Endothelial cell of umbilical vein (primary cell): ENCODE results near the gene SIRT4. TPM values are rescaled to one million over a fixed set of nuclear protein-coding genes. Genes with fewer than 3 reads are reported as not detected.
A peak's percentile ranks its signal among the peaks of the same experiment; 100 is the strongest.

Source experiments
- BruUV-seq: library from RNA; stranded (reverse); fragments of 400-500 nt; replicated peaks from 2 replicates; lab custom pipeline; 2021; lab: Mats Ljungman, UMichigan
- CTCF ChIA-PET: fragments of 300-600, 350-600 bp; sonication (Branson Sonifier 250); formaldehyde crosslinking; loops from one replicate; lab custom pipeline; 2021; ENCODE audit warnings: antibody characterized with exemption, inconsistent platforms; lab: Charles Lee
- POLR2A ChIA-PET: fragments of 300-600, 350-600 bp; sonication (Branson Sonifier 250); formaldehyde crosslinking; loops from one replicate; lab custom pipeline; 2021; ENCODE audit warnings: antibody characterized with exemption, inconsistent platforms; lab: Charles Lee
- DNase-seq: peaks from one replicate; pipeline ENCODE4 v3.0.0-alpha.2; 2011; ENCODE audit warnings: low read depth, low spot score
- FAIRE-seq: peaks from 2 replicates; lab custom pipeline; 2011; peaks lifted over from hg19 to GRCh38; lab: Jason Lieb, UNC
- H2AFZ ChIP-seq: 2 replicates; pipeline ENCODE4 v1.6.0; 2012; ENCODE audit warnings: low read depth, low read length, control low read depth, inconsistent platforms
- H3K27ac ChIP-seq: 2 replicates; pipeline ENCODE4 v1.5.1; 2011; ENCODE audit warnings: low read depth, mild to moderate bottlenecking, control low read depth, low read length, moderate library complexity; ENCODE audit not compliant: insufficient read depth
- H3K27me3 ChIP-seq, 2 experiments: 2 replicates each; pipeline versions ENCODE4 v1.6.0 to v1.6.1; 2011; ENCODE audit warnings: low read length in 2 of 2, mixed read lengths in 1 of 2; ENCODE audit not compliant: control insufficient read depth in 2 of 2, insufficient read depth in 2 of 2
- H3K36me3 ChIP-seq, 2 experiments: 2 replicates in 1 of 2; 3 replicates in 1 of 2; pipeline ENCODE4 v1.5.1; 2011; ENCODE audit warnings: low read length in 2 of 2, mild to moderate bottlenecking in 1 of 2, moderate library complexity in 1 of 2; ENCODE audit not compliant: control insufficient read depth in 2 of 2, insufficient read depth in 2 of 2; ENCODE audit errors: extremely low read depth in 1 of 2
- H3K4me1 ChIP-seq: 3 replicates; pipeline ENCODE4 v1.5.1; 2011; ENCODE audit warnings: mild to moderate bottlenecking, low read length; ENCODE audit not compliant: control insufficient read depth, insufficient read depth; ENCODE audit errors: extremely low read depth
- H3K4me2 ChIP-seq: 2 replicates; pipeline ENCODE4 v1.6.1; 2011; ENCODE audit warnings: low read length, control low read depth, mixed read lengths; ENCODE audit not compliant: insufficient read depth
- H3K4me3 ChIP-seq, 3 experiments: fragments of 200-600 bp in 1 of 3; sonication (generic), shearing (Covaris generic) in 1 of 3; replicated peaks in 1 of 3; 2 replicates each; pipeline ENCODE4 v1.5.1; 2011 to 2016; ENCODE audit warnings: control low read depth in 3 of 3, low read length in 3 of 3, mild to moderate bottlenecking in 2 of 3, inconsistent platforms in 1 of 3, low read depth in 1 of 3, moderate library complexity in 1 of 3; ENCODE audit not compliant: insufficient read depth in 1 of 3
- H3K79me2 ChIP-seq: 2 replicates; pipeline ENCODE4 v1.6.0; 2012; ENCODE audit warnings: low read length, inconsistent platforms; ENCODE audit not compliant: control insufficient read depth, insufficient read depth
- H3K9ac ChIP-seq: replicated peaks from 2 replicates; pipeline ENCODE3; 2011; ENCODE audit warnings: low read length, control low read depth; ENCODE audit not compliant: insufficient read depth; ENCODE audit errors: extremely low read depth
- H3K9me1 ChIP-seq: replicated peaks from 3 replicates; pipeline ENCODE4 v1.6.0; 2011; ENCODE audit warnings: mild to moderate bottlenecking, low read length; ENCODE audit not compliant: control insufficient read depth, insufficient read depth; ENCODE audit errors: extremely low read depth
- H3K9me3 ChIP-seq: replicated peaks from 2 replicates; pipeline ENCODE4 v1.5.1; 2012; ENCODE audit warnings: low read length, inconsistent platforms; ENCODE audit not compliant: control insufficient read depth, insufficient read depth
- H4K20me1 ChIP-seq: replicated peaks from 2 replicates; pipeline ENCODE3; 2011; ENCODE audit warnings: mild to moderate bottlenecking, low read length; ENCODE audit not compliant: control insufficient read depth, insufficient read depth; ENCODE audit errors: extremely low read depth
- EZH2 ChIP-seq: IDR thresholded peaks from 2 replicates; pipeline ENCODE4 v1.6.1; 2012; ENCODE audit warnings: borderline replicate concordance, low read depth, mild to moderate bottlenecking, moderate library complexity, low read length, inconsistent platforms; ENCODE audit not compliant: severe bottlenecking
- FOS ChIP-seq: IDR thresholded peaks from 2 replicates; pipeline ENCODE4 v1.6.1; 2011; ENCODE audit warnings: mild to moderate bottlenecking, low read length, moderate library complexity, borderline replicate concordance; ENCODE audit not compliant: insufficient read depth
- GATA2 ChIP-seq: IDR thresholded peaks from 2 replicates; pipeline ENCODE4 v1.7.0; 2011; ENCODE audit warnings: low read depth, mild to moderate bottlenecking, moderate library complexity, mixed read lengths, low read length; ENCODE audit not compliant: insufficient read length, insufficient read depth
- JUN ChIP-seq: IDR thresholded peaks from 2 replicates; pipeline ENCODE4 v1.6.1; 2011; ENCODE audit warnings: borderline replicate concordance, low read depth; ENCODE audit not compliant: insufficient read length, insufficient read depth
- MYC ChIP-seq: IDR thresholded peaks from one replicate; pipeline ENCODE4 v1.6.1; 2011; ENCODE audit warnings: mild to moderate bottlenecking, low read depth, low read length
- POLR2A ChIP-seq: IDR thresholded peaks from 2 replicates; pipeline ENCODE4 v1.6.1; 2012; ENCODE audit warnings: low read depth, mild to moderate bottlenecking, control low read depth, low read length
- POLR2AphosphoS5 ChIP-seq: IDR thresholded peaks from 2 replicates; pipeline ENCODE4 v1.6.1; 2012; ENCODE audit warnings: low read depth, mild to moderate bottlenecking, control low read depth, low read length, moderate library complexity; ENCODE audit not compliant: insufficient read depth
- dilution Hi-C: fragments of 300-500 bp; cut with MboI; formaldehyde crosslinking; loops from one replicate; pipeline ENCODE4 v1.15.0; 2019; ENCODE audit warnings: low sequenced_read_pairs; ENCODE audit not compliant: extremely low pct_ligation_motif_present
- intact Hi-C: fragments of 100-400 bp; cut with micrococcal nuclease; formaldehyde crosslinking; loops from one replicate; pipeline ENCODE4 v1.10.0; 2022
- polyA plus RNA-seq, 4 experiments: library from polyadenylated mRNA; depleted of rRNA in 3 of 4; stranded (reverse) in 3 of 4; unstranded in 1 of 4; fragments of >200 nt; gene quantifications; 2 replicates each; pipeline versions ENCODE4 v1.2.1 to v1.2.3, GENCODE V29; 2011 to 2012; ENCODE audit warnings: missing spikeins in 1 of 4
- total RNA-seq: library from RNA; stranded (reverse); gene quantifications from 2 replicates; pipeline ENCODE4 v1.2.3, GENCODE V29; 2021
- TF ChIP-seq, protein P1 (sequence below), 2 donors: IDR thresholded peaks; 1 replicate in 1 of 2; 2 replicates in 1 of 2; pipeline ENCODE4 v1.5.1; 2011; ENCODE audit warnings: low read length in 2 of 2, mild to moderate bottlenecking in 2 of 2, moderate library complexity in 2 of 2, control low read depth in 1 of 2, inconsistent platforms in 1 of 2, low read depth in 1 of 2; ENCODE audit not compliant: insufficient read depth in 1 of 2; ENCODE audit errors: extremely low read depth in 1 of 2
- TF ChIP-seq, protein P2 (sequence below): IDR thresholded peaks from 2 replicates; pipeline ENCODE4 v1.6.1; 2011; ENCODE audit not compliant: insufficient read depth, insufficient read length

Gene SIRT4
- total and polyA plus RNA-seq, 2 donors (not counting 3 experiments of a cell fraction or from before 2014, with no cell fraction given), result 0.79 to 1.2 TPM

DNA sequence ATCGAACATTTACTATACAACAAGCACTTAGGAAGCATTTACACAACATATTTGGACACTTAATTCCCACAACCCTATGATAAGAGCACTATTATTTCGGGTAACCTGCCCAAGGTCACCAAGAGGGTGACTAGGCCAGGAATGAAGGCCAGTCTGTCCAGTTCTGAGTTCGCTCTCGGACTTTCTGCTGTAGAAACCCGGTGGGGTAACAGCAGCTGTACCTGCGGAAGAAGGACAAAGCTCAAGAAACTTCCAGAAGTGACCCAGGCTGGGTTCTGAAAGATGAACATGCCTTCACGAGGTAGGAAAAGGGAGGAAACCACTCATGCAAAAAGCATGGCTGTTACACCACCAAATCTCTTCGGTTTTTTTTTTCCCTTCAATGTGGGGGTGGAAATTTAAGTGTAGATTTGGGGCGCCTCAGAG, 14.7 kb downstream of the SIRT4 start:
- TSS peak; percentile 90 for BruUV-seq
- ChIA-PET POLR2A (interaction anchor here (1.1 to 2.2 kb wide), 4 partner anchors 14 to 116 kb away, joined by 3 to 14 read pairs (median 6); partner anchors contain the start of genes RNU4-1, RNU4-2, RPLP0 and SIRT4), CTCF (interaction anchor here (0.7 to 7.1 kb wide), 4 partner anchors 9 to 24 kb away, joined by 3 to 72 read pairs (median 4); partner anchors contain the start of genes RNU4-1 and SIRT4)
- Histone ChIP-seq H3K9ac (peak overlapping the region; percentile 73), H3K4me2 (peak overlapping the region; percentile 82), H3K36me3 (no peaks in the 10 kb centered on the region), H3K4me3 (peak overlapping the region; percentile 21 to 63 (median 56)), H2AFZ (peak overlapping the region; percentile 85), H3K79me2 (no peaks in the 10 kb centered on the region), H3K27me3 (peaks cover 0 to 6% of the 10 kb centered on the region in 2 experiments), H4K20me1 (no peaks in the 10 kb centered on the region), H3K4me1 (peaks cover 10% of the 10 kb centered on the region), H3K9me3 (no peaks in the 10 kb centered on the region), H3K9me1 (no peaks in the 10 kb centered on the region), H3K27ac (peak overlapping the region; percentile 61)
- no peak for TF ChIP-seq POLR2A
- no peak for TF ChIP-seq MYC
- TF ChIP-seq EZH2, result no peak
- no peak for TF ChIP-seq GATA2
- TF ChIP-seq, protein P1, sequence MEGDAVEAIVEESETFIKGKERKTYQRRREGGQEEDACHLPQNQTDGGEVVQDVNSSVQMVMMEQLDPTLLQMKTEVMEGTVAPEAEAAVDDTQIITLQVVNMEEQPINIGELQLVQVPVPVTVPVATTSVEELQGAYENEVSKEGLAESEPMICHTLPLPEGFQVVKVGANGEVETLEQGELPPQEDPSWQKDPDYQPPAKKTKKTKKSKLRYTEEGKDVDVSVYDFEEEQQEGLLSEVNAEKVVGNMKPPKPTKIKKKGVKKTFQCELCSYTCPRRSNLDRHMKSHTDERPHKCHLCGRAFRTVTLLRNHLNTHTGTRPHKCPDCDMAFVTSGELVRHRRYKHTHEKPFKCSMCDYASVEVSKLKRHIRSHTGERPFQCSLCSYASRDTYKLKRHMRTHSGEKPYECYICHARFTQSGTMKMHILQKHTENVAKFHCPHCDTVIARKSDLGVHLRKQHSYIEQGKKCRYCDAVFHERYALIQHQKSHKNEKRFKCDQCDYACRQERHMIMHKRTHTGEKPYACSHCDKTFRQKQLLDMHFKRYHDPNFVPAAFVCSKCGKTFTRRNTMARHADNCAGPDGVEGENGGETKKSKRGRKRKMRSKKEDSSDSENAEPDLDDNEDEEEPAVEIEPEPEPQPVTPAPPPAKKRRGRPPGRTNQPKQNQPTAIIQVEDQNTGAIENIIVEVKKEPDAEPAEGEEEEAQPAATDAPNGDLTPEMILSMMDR (IDR thresholded peaks at IDR 0.05; ENCODE audit: extremely low read depth in 1 of 2, insufficient read depth in 1 of 2, low read depth in 1 of 2, low read length in 2 of 2), result no peak
- no peak for TF ChIP-seq JUN
- TF ChIP-seq FOS, result no peak
- no peak for TF ChIP-seq POLR2AphosphoS5
- TF ChIP-seq, protein P2, sequence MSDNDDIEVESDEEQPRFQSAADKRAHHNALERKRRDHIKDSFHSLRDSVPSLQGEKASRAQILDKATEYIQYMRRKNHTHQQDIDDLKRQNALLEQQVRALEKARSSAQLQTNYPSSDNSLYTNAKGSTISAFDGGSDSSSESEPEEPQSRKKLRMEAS, result no peak
- dilution Hi-C loops (no loop called here), intact Hi-C loops (loop anchor here (1.0 kb wide), 2 partner anchors 15 to 24 kb away; partner anchors contain the start of genes RNU4-1 and SIRT4)
- DNase-seq, result no peak
- peak; percentile 33 for FAIRE-seq
